Measurements from ENCODE around the gene NOTCH1. TPM values are rescaled to one million over a fixed set of nuclear protein-coding genes. Genes with fewer than 3 reads are reported as not detected.

Gene NOTCH1
- polyA plus RNA-seq, 6 donors from 2014 or later = 0.05 to 8.0 (median 2.4) TPM

GRCh38 chr9:136482793-136483588 lies 62.9 kb downstream of the NOTCH1 start, which contains the start of gene SEC16A:
Gene SEC16A (minus strand): TSS chr9:136483040. CDS start chr9:136477615, 5,425 bp downstream.
- ATAC-seq (ENCODE audit: low read depth in 2 of 2) = peak; percentile 68 to 70
- H3K36me3 Mint-ChIP-seq = no peaks in the 10 kb centered on the region

DNA sequence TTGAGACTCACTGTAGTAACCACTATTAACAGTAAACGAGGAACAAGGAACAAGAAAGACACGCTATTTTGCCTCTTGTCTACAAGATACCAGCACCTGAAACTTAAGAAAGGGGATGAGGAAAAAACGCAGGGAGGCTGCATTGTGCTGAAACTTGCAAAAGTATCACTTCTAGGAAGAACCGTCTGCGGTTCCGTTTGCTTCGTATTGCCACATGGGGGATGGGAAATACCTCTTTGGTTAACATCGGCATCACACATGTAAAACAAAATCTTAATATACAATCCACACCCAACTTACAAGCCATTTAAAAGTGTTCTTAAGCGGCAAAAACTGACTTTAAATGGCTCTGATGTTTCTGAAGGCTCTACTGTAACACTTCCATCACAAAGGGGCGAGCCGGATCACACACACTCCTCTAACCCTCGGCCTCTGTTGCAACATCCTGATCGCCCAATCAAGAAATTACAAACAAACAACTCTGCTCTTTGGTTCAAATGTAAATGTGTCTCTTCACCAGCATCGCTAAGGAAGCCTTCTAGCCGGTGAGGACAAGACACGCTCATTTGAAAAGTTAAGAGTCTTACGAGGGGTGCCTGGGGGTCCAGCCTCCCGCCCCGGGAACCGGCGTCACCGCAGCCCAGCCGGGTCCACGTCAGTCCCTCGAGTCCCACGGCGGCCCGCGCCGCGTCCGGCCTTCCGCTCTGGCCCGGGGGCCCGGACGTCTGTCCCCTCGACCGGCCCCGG lies 63.6 kb downstream of the NOTCH1 start:
- no peaks in the 10 kb centered on the region for H3K36me3 Mint-ChIP-seq
- peak overlapping the region; percentile 89 to 99 (median 92) for H3K4me3 Mint-ChIP-seq
- H3K27ac Mint-ChIP-seq = peak overlapping the region; percentile 81 to 99 (median 97)
- peaks cover 11 to 46% (median 40%) of the 10 kb centered on the region in 3 donors for H3K4me1 Mint-ChIP-seq
- DNase-seq (peak; percentile 26), ATAC-seq (ENCODE audit: low read depth in 2 of 2) (no peak)
- H3K27me3 Mint-ChIP-seq = no peaks in the 10 kb centered on the region
- no peaks in the 10 kb centered on the region for H3K9me3 Mint-ChIP-seq

More at GRCh38 chr9:136482793-136483588, 62.9 kb downstream of the NOTCH1 start, which contains the start of gene SEC16A:
- H3K9me3 Mint-ChIP-seq = no peaks in the 10 kb centered on the region
- no peaks in the 10 kb centered on the region for H3K27me3 Mint-ChIP-seq
- H3K4me1 Mint-ChIP-seq = peaks cover 14 to 38% (median 36%) of the 10 kb centered on the region in 3 donors
- peak within 1 kb of the TSS; percentile 98 to 100 (median 99) for H3K27ac Mint-ChIP-seq
- peak; percentile 98 for DNase-seq
- peak within 1 kb of the TSS; percentile 91 to 99 (median 96) for H3K4me3 Mint-ChIP-seq

- no peak for ATAC-seq (ENCODE audit: low read depth in 2 of 2)
- Mint-ChIP-seq H3K36me3 (no peaks in the 10 kb centered on the region), H3K9me3 (no peaks in the 10 kb centered on the region), H3K27ac (peak overlapping the region; percentile 85 to 99 (median 97)), H3K4me3 (peak overlapping the region; percentile 89 to 99 (median 92)), H3K4me1 (peaks cover 11 to 46% (median 40%) of the 10 kb centered on the region in 3 donors), H3K27me3 (no peaks in the 10 kb centered on the region)
- DNase-seq = no peak
Observed at GRCh38 chr9:136481558-136481957, 64.3 kb downstream of the NOTCH1 start.

- no peaks in the 10 kb centered on the region for H3K27me3 Mint-ChIP-seq
- ATAC-seq (ENCODE audit: low read depth in 2 of 2) = no peak
- no peaks in the 10 kb centered on the region for H3K36me3 Mint-ChIP-seq
- H3K9me3 Mint-ChIP-seq = no peaks in the 10 kb centered on the region
- H3K4me3 Mint-ChIP-seq = no peak overlapping the region
- no peak for DNase-seq
- peaks cover 2 to 21% (median 19%) of the 10 kb centered on the region in 3 donors for H3K4me1 Mint-ChIP-seq
- no peak overlapping the region for H3K27ac Mint-ChIP-seq
Observed at GRCh38 chr9:136476369-136477150, 69.3 kb downstream of the NOTCH1 start.

- DNase-seq (no peak), ATAC-seq (ENCODE audit: low read depth in 2 of 2) (no peak)
- Mint-ChIP-seq H3K27ac (peak overlapping the region in 1 of 6 donors; percentile 84), H3K27me3 (no peaks in the 10 kb centered on the region), H3K36me3 (no peaks in the 10 kb centered on the region), H3K4me3 (no peak overlapping the region), H3K4me1 (peaks cover 0 to 14% (median 14%) of the 10 kb centered on the region in 3 donors), H3K9me3 (no peaks in the 10 kb centered on the region)
Observed at GRCh38 chr9:136474974-136475865, 70.6 kb downstream of the NOTCH1 start.

DNA sequence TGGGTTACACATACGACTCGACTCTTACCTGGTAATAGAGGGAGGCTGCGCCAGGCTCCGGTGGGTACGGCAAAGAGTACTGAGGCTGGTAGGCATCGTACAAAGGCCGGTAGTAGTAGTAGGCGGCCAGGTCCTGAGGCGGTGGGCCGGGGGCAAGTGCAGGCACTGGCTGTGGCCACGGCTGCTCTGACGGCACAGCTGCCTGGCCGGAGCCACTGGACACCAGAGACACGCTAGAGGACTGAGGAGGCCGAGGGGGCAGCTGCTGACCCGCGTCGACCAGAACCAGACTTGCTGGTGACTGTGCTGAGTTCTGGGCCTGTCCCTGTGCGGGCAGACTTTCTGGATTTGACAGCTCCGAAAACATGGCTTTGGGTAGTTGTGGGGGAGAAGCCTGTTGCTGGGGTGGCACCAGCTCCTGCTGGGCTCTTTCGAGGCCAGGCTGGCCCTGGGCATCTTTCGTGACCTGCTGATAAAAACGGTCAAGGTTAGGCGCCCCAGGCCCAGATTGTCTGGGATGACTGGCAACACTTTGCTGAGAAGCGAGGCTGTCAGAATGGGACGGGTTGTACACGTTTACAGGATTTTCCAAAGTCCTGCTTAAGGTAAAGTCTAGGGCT lies 71.7 kb downstream of the NOTCH1 start:
- H3K9me3 Mint-ChIP-seq = no peaks in the 10 kb centered on the region
- peaks cover 0 to 9% (median 8%) of the 10 kb centered on the region in 3 donors for H3K4me1 Mint-ChIP-seq
- ATAC-seq (ENCODE audit: low read depth in 2 of 2) = no peak
- DNase-seq = no peak
- peak overlapping the region in 1 of 6 donors; percentile 66 for H3K27ac Mint-ChIP-seq
- no peaks in the 10 kb centered on the region for H3K27me3 Mint-ChIP-seq
- no peak overlapping the region for H3K4me3 Mint-ChIP-seq
- no peaks in the 10 kb centered on the region for H3K36me3 Mint-ChIP-seq

DNA sequence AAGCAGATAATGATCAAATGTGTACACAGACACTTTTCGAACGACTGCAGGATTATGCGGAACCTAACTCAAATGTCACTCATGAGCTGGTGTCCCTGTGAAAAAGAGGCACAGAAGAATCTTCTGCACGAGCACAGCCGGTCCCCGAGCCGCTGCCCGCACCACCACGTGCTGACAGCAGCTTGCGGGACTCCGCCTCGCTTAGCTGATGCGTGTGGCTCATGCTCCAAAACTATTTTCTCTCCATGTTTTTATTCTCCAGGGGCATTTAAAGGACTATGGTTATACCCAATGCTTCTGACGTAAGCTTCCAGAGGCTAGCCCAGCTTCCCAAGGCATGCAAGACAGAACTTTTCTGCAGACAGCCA lies 72.5 kb downstream of the NOTCH1 start:
- Mint-ChIP-seq H3K27ac (peak overlapping the region in 1 of 6 donors; percentile 44), H3K36me3 (no peaks in the 10 kb centered on the region), H3K4me1 (peaks cover 0 to 9% (median 6%) of the 10 kb centered on the region in 3 donors), H3K27me3 (no peaks in the 10 kb centered on the region), H3K9me3 (no peaks in the 10 kb centered on the region), H3K4me3 (no peak overlapping the region)
- DNase-seq (no peak), ATAC-seq (ENCODE audit: low read depth in 2 of 2) (no peak)

DNA sequence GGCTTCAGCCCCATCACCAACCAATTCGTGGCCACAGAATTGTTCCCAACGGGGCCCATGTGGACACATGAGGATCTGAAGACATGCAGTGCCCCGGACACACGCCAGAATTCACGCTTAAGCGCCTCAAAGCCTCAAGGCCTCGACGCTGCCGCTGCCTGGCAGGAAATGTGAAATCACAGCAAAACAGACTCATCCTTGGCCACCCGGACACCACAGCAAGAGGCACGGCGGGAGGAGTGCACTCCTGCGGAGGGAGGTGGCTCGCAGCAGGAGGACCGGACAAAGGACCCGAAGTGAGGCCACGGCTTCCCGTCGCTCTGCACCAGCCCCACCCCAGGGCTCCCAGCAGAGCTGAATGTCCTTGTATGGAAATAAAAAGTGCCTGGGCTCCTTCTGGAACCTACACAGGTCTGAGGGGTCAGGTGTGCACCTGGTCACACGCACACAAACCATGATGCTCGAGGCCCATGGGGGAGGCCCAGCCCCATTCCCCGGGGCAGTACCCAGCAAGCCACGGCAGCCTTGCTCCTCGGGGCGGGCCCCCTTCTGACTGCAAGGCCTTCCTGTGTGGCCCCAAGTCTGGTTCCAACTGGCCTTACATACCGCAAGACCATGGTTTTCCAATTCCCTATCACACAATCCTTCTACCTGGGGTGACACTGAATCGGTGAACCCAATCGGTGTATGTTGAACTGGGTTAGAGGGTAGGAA lies 73.1 kb downstream of the NOTCH1 start:
- Mint-ChIP-seq H3K9me3 (no peaks in the 10 kb centered on the region), H3K36me3 (no peaks in the 10 kb centered on the region), H3K4me3 (no peak overlapping the region), H3K27ac (no peak overlapping the region), H3K27me3 (no peaks in the 10 kb centered on the region), H3K4me1 (peaks cover 0 to 6% (median 1%) of the 10 kb centered on the region in 3 donors)
- no peak for DNase-seq
- ATAC-seq (ENCODE audit: low read depth in 2 of 2) = no peak

GRCh38 chr9:136471802-136472487 lies 73.9 kb downstream of the NOTCH1 start:
- DNase-seq (no peak), ATAC-seq (ENCODE audit: low read depth in 2 of 2) (no peak)
- Mint-ChIP-seq H3K9me3 (no peaks in the 10 kb centered on the region), H3K4me3 (no peak overlapping the region), H3K36me3 (no peaks in the 10 kb centered on the region), H3K4me1 (no peaks in the 10 kb centered on the region), H3K27ac (peak overlapping the region in 1 of 6 donors; percentile 30), H3K27me3 (no peaks in the 10 kb centered on the region)

DNA sequence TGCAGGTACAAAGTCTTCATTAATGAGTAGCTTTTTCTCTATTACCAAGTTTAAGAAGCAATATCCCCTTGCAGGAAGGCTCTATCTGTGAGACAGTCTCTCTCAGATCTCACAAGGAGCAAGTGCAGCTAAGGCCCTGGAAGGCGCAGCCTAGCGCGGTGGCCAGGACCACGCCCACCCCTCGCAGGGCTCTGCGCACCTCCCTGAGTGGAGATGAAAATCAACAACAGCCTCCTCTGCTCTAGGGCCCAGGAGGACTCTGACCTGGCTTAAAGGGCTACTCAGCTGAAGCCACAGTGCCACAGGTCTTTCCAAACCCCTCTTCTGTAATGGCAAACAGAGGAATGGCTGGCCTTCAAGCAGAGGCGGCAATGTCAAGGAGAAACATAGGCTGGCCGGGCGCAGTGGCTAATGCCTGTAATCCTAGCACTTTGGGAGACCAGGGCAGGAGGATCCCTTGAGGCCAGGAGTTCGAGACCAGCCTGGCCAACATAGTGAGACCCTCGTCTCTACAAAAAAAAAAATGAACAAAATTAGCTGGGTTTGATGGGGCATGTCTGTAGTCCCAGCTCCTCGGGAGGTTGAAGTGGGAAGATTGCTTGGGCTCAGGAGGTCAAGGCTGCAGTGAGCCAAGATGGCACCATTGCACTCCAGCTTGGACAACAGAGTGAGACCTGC lies 74.9 kb downstream of the NOTCH1 start:
- ATAC-seq (ENCODE audit: low read depth in 2 of 2) = no peak
- Mint-ChIP-seq H3K36me3 (no peaks in the 10 kb centered on the region), H3K27me3 (no peaks in the 10 kb centered on the region), H3K4me3 (no peak overlapping the region), H3K27ac (no peak overlapping the region), H3K9me3 (no peaks in the 10 kb centered on the region), H3K4me1 (no peaks in the 10 kb centered on the region)
- DNase-seq = no peak

GRCh38 chr9:136470356-136470755 lies 75.5 kb downstream of the NOTCH1 start:
- ATAC-seq (ENCODE audit: low read depth in 2 of 2) (no peak), DNase-seq (no peak)
- Mint-ChIP-seq H3K9me3 (no peaks in the 10 kb centered on the region), H3K27ac (no peak overlapping the region), H3K4me1 (no peaks in the 10 kb centered on the region), H3K36me3 (no peaks in the 10 kb centered on the region), H3K4me3 (no peak overlapping the region), H3K27me3 (no peaks in the 10 kb centered on the region)

Measured in naive B cell (primary cell).